GM18870 (cell line): ENCODE results near the gene PCCA.

Experiments
- ATAC-seq: cut with Tn5 transposase; IDR thresholded peaks from one replicate; pipeline ENCODE4 v1.9.1; 2021; ENCODE audit warnings: moderate library complexity; ENCODE audit not compliant: unreplicated experiment

PCCA gene

DNA sequence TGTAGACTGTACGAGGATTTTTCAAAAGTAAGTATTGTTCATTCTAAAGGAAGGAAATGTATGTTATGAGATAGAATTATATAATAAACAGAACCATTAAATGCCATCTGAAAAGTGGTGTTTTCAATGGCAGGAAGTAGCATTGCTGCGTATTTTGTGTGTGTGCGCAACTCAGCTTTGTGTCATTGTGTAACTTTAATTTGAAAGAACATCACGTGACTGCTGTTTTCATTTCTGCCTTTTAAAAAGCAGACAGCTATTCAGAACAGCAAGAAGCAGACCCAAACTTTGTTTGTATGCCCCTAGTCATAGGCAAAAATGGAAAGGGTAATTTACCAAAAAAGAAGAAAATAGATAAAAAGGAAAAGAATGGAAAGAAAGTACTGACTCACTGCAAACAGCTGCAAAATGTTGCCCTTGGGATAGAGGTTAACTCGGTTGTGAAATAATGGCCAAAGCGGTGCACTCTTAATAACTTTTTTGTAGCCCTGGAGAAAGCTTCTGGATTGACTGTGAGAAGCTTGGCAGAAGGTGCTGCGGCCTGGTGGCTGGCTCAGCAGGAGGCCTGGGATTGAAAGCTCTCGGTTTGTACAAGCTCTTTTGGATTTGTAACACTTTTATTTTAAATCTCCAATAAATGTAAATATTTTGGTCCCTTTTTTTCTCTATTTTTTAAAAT, 402.4 kb downstream of the PCCA start:
- no peak for ATAC-seq

GRCh38 chr13:100493418-100493817, 404.5 kb downstream of the PCCA start:
- ATAC-seq: no peak

GRCh38 chr13:100495455-100495854, 406.6 kb downstream of the PCCA start:
- ATAC-seq: no peak

DNA sequence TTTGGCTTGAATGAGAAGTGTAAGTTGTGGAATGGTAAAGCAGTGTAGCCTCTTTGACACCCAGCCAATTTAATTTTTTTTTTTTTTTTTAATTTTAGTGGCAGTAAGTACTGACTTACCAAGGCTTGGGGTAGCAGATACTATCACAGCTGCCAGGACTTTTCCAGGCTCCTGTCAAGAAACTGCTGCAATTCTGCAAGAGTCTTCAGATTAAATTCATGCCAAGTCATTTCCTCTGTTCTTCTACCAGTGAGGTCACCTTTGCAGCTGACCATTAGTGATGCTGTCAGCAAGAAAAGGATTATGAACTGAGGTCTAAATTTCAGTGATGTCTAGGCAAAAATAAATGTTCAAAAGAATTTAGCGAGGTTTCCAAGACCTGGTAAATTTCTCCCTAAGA, 408.5 kb downstream of the PCCA start:
- no peak for ATAC-seq

DNA sequence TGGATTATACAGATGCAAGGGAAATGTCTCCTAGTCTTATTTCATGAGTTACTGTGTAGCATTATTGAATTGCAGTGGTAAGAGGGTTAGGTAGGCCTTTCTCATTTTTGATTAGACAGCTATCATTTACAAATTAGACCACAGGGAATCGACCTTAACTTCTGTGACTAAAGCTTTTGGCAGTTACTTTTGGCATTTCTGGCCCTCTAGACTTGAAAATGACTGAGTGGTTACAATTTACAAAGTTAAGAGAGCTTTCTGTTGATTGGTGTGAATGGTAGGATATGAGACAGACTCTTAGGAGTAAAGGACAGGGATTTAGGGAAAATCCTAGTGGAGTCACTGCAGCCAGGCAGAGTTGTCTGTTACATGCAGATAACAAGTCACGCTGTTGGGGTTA, 413.6 kb downstream of the PCCA start:
- no peak for ATAC-seq

GRCh38 chr13:100503622-100504021, 414.7 kb downstream of the PCCA start:
- no peak for ATAC-seq

GRCh38 chr13:100506154-100506553, 417.3 kb downstream of the PCCA start:
- ATAC-seq: peak; percentile 74

- ATAC-seq: peak; percentile 45
These were observed 417.9 kb downstream of the PCCA start for GRCh38 chr13:100506600-100507422.

DNA sequence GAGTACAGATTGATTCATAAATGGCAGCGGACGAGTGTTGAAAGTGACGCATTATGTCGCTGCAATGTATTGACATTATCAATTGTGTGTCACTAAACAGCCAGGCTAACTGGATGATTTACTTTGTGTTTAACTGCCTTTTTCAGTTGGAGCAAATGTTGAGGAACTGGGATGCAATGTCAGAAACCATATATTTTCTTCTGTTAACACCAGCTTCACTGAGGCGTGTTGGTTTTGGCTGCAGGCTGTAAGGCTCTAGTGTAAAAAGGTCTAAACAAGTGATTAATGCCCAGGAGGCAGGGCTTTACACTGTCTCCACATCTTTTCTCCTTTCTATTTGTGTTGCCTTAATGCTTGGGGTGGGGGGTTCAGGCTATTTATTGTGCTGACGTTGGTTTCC, 419.6 kb downstream of the PCCA start:
- no peak for ATAC-seq

GRCh38 chr13:100508996-100509395, 420.1 kb downstream of the PCCA start:
- no peak for ATAC-seq

DNA sequence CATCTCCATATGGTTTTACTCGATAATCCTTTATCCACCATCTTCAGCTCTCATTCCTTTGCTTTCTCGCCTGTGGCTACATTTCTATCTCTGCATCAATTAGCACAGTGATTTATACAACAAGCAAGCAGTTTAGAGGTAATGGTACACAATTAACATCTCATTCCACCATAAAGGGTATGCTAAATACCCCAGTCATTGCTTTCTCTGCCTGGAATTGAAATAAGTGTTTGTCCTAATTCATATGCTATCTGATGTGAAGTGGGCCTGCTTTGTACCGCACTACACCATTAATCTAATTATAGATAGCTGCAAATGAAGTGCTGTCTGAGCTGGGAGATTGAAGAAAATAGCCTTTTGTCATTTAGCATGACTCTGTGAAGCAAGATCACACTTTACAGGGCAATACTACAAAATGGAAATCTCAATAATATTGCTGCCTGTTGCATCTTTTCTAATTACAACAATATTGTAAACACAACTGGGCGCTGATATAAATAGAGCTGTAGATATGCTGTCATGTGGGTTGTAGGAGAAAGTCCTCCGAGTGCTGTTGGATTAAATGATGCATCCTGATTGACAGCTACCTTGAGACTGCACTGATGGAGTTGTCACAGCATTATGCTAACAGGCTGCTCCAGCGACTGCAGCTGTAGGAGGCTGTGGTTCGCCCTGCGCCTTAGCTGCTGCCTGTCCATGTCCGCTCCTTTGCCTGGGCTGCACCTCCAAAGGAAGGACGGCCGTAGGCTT, 421.5 kb downstream of the PCCA start:
- ATAC-seq: no peak

DNA sequence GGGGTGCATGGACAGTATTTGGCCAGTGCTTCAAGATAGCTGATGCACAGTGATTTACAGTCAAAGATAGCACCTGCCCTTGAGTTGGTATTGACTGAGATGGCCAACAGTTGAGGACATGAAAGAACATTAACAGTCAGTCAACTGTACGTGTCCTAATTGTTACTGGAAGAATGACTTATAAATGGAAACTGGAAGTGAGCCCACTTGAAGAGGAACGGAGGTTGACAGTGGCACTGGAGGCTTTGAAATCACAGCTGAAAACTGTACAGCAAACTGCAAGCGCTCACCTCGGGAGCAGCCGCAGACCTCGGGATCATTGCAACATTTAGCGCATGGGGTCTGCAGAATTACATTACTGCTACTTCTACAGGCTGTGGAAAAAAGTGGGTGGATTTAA, 422.6 kb downstream of the PCCA start:
- no peak for ATAC-seq

GRCh38 chr13:100512422-100512821, 423.5 kb downstream of the PCCA start:
- ATAC-seq: no peak

DNA sequence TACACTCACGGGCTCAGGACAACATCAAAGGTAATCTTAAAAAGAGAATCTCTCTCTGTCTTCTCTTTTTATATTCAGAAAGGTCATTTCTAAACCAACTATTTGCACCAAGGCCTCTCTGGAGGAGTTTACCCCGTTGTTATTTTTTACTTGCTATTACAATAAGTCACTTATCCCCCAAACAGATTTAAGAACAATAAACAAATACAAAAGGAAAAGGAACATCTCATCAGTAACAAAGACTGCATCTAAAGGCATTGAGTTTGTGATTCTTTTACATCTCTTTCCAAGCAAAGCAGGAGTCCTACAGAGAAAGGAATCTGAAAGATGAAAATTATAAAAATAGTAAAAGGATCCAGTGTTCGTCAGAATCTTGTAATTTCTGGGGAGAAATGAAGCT, 424.3 kb downstream of the PCCA start:
- ATAC-seq: no peak

- ATAC-seq: no peak
These were observed 425.2 kb downstream of the PCCA start for GRCh38 chr13:100513987-100514670.

GRCh38 chr13:100514788-100515409, 426.0 kb downstream of the PCCA start:
- peak; percentile 91 for ATAC-seq

DNA sequence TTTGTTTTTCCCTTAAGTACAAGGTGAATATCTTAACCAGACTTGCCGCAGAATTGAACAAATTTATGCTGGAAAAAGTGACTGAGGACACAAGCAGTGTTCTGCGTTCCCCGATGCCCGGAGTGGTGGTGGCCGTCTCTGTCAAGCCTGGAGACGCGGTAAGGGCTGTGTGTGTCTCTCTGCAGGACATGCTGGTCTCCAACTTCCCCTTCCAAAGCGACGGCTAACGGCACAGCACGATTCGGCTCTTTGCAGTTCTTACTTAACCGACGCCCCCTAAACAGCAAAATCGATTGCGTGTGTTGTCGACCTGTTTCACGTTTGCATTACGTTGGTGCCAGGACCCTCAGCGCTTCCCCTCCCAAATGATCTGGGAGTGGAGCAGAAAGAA, 426.5 kb downstream of the PCCA start:
- no peak for ATAC-seq

DNA sequence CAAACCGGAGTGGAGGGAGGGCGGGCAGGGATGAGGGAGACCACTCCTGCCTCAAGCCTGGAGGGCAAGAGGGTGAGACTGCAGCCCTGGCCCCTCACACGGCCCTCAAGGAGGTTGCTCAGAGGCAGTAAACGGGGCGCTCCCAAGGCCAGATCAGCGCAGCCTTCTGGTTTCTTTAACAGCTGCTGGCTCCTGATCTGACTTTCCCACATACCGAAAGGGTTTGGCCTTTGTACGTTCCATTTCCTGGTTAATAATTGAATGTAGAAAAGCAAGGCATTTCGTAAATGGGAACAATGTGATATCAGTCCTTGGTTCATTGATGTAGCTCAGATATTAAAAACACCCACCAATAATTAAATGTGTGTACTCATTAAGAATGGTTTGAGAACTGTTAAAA, 428.2 kb downstream of the PCCA start:
- no peak for ATAC-seq

DNA sequence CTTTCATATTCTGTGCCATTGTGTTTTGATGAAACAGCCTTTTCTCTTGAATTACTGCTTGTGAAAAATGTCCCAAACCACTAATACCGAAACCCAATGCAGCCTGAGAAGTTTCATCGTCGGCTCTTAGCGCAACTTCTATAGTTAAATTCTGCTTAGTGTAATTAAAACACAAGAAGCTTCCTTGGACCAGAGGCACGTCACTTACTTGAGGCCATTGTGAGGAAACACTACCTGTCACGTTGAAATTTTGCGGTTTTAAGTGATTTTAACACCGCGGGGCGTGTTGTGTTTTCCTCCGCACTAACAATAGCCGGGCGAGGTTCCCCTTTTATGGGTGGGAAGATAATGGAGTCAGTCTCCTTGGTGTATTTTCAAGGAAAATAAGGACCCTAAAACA, 428.8 kb downstream of the PCCA start:
- ATAC-seq: no peak

GRCh38 chr13:100518394-100519062, 429.6 kb downstream of the PCCA start:
- ATAC-seq: no peak
